Calu3 (cell line): Measurements from ENCODE around the gene RAD51B. TPM values are rescaled to one million over a fixed set of nuclear protein-coding genes. Genes with fewer than 3 reads are reported as not detected.
A peak's percentile ranks its signal among the peaks of the same experiment; 100 is the strongest.

Experiments
- BruUV-seq: library from RNA; stranded (reverse); fragments of 400-500 nt; replicated peaks from 2 replicates; lab custom pipeline; 2021; lab: Mats Ljungman, UMichigan
- CTCF ChIA-PET: fragments of 300-600 bp; sonication (Branson Sonifier 250); formaldehyde crosslinking; loops from one replicate; lab custom pipeline; 2022; ENCODE audit warnings: antibody characterized with exemption; lab: Charles Lee
- DNase-seq: peaks from one replicate; pipeline ENCODE4 v3.0.0; 2022
- H3K27ac Mint-ChIP-seq: one replicate; pipeline ENCODE4 v1.8.0; 2022; ENCODE audit warnings: mixed read lengths; ENCODE audit not compliant: unreplicated experiment
- H3K27me3 Mint-ChIP-seq: one replicate; pipeline ENCODE4 v1.8.0; 2022; ENCODE audit warnings: mixed read lengths; ENCODE audit not compliant: unreplicated experiment
- H3K36me3 Mint-ChIP-seq: one replicate; pipeline ENCODE4 v1.8.0; 2022; ENCODE audit warnings: mild to moderate bottlenecking, moderate library complexity, mixed read lengths; ENCODE audit not compliant: insufficient read depth, unreplicated experiment
- H3K4me1 Mint-ChIP-seq: one replicate; pipeline ENCODE4 v1.8.0; 2022; ENCODE audit warnings: mild to moderate bottlenecking, low read depth, mixed read lengths; ENCODE audit not compliant: unreplicated experiment
- H3K4me3 Mint-ChIP-seq: one replicate; pipeline ENCODE4 v1.8.0; 2022; ENCODE audit warnings: mild to moderate bottlenecking, low read depth, moderate library complexity, mixed read lengths; ENCODE audit not compliant: unreplicated experiment
- H3K9me3 Mint-ChIP-seq: one replicate; pipeline ENCODE4 v1.8.0; 2022; ENCODE audit warnings: low read depth, mixed read lengths; ENCODE audit not compliant: unreplicated experiment
- CTCF ChIP-seq: fragments of 200-600 bp; IDR thresholded peaks from one replicate; pipeline ENCODE4 v1.8.0; 2022; ENCODE audit warnings: antibody characterized with exemption; ENCODE audit not compliant: unreplicated experiment
- intact Hi-C: fragments of 100-400 bp; cut with micrococcal nuclease; formaldehyde crosslinking; loops from one replicate; pipeline ENCODE4 v1.10.0; 2022; ENCODE audit not compliant: unreplicated experiment
- total RNA-seq: library from RNA; stranded (reverse); gene quantifications from 2 replicates; pipeline ENCODE4 v1.2.3, GENCODE V29; 2022

RAD51B gene
- total RNA-seq, 1 experiment from 2014 or later: 24.7 TPM

- DNase-seq: no peak
- H3K4me3 Mint-ChIP-seq: no peak overlapping the region
- CTCF ChIA-PET: interaction anchor here (0.8 to 1.9 kb wide), 7 partner anchors 19 to 669 kb away, joined by 3 to 6 read pairs (median 3); no protein-coding TSS in a partner anchor
- no peaks in the 10 kb centered on the region for H3K27me3 Mint-ChIP-seq
- no TSS peak for BruUV-seq
- peaks cover 25% of the 10 kb centered on the region for H3K36me3 Mint-ChIP-seq
- no peaks in the 10 kb centered on the region for H3K9me3 Mint-ChIP-seq
- intact Hi-C loops: loop anchor here (2.0 to 10.0 kb wide), 5 partner anchors 87 to 639 kb away; no protein-coding TSS in a partner anchor
- peak overlapping the region; percentile 93 for H3K27ac Mint-ChIP-seq
- peaks cover 63% of the 10 kb centered on the region for H3K4me1 Mint-ChIP-seq
- no peak for TF ChIP-seq CTCF
These were observed 326.0 kb downstream of the RAD51B start for GRCh38 chr14:68145539-68145938.

- TF ChIP-seq CTCF: no peak
- Mint-ChIP-seq H3K27me3 (no peaks in the 10 kb centered on the region), H3K27ac (peak overlapping the region; percentile 93), H3K36me3 (peaks cover 21% of the 10 kb centered on the region), H3K4me3 (no peak overlapping the region), H3K4me1 (peaks cover 59% of the 10 kb centered on the region), H3K9me3 (peaks cover 4% of the 10 kb centered on the region)
- no TSS peak for BruUV-seq
- intact Hi-C loops: loop anchor here (2.0 to 10.0 kb wide), 5 partner anchors 18 to 638 kb away; no protein-coding TSS in a partner anchor
- DNase-seq: peak; percentile 35
- CTCF ChIA-PET: interaction anchor here (0.6 to 1.5 kb wide), 4 partner anchors 9 to 45 kb away, joined by 3 to 4 read pairs (median 3); no protein-coding TSS in a partner anchor
These were observed 327.2 kb downstream of the RAD51B start for GRCh38 chr14:68146818-68147217.

- DNase-seq: no peak
- CTCF ChIA-PET: interaction anchor here (0.6 to 1.0 kb wide), 3 partner anchors 9 to 17 kb away, joined by 3 read pairs; no protein-coding TSS in a partner anchor
- H3K36me3 Mint-ChIP-seq: peaks cover 21% of the 10 kb centered on the region
- peaks cover 59% of the 10 kb centered on the region for H3K4me1 Mint-ChIP-seq
- H3K27me3 Mint-ChIP-seq: no peaks in the 10 kb centered on the region
- no TSS peak for BruUV-seq
- H3K27ac Mint-ChIP-seq: peak overlapping the region; percentile 93
- H3K4me3 Mint-ChIP-seq: no peak overlapping the region
- intact Hi-C loops: loop anchor here (2.0 to 10.0 kb wide), 5 partner anchors 17 to 637 kb away; no protein-coding TSS in a partner anchor
- peaks cover 4% of the 10 kb centered on the region for H3K9me3 Mint-ChIP-seq
- TF ChIP-seq CTCF: no peak
These were observed 327.7 kb downstream of the RAD51B start for GRCh38 chr14:68147303-68147702.

- no TSS peak for BruUV-seq
- no peak for DNase-seq
- H3K4me3 Mint-ChIP-seq: no peak overlapping the region
- peak overlapping the region; percentile 93 for H3K27ac Mint-ChIP-seq
- no peaks in the 10 kb centered on the region for H3K27me3 Mint-ChIP-seq
- peaks cover 50% of the 10 kb centered on the region for H3K4me1 Mint-ChIP-seq
- intact Hi-C loops: loop anchor here (5.0 to 10.0 kb wide), 3 partner anchors 99 to 637 kb away; no protein-coding TSS in a partner anchor
- H3K36me3 Mint-ChIP-seq: peaks cover 13% of the 10 kb centered on the region
- H3K9me3 Mint-ChIP-seq: peaks cover 4% of the 10 kb centered on the region
- no peak for TF ChIP-seq CTCF
- CTCF ChIA-PET: no interaction called here
These were observed 328.7 kb downstream of the RAD51B start for GRCh38 chr14:68148276-68148675.
